Measurements from ENCODE around the gene DYNLT5.
"Not testable (repeated sequence)": the region's sequence is repeated elsewhere in the genome, so short reads cannot be mapped to it uniquely, and the experiment has no call there.

DYNLT5 gene

GRCh38 chr1:66767626-66768025, 15.4 kb downstream of the DYNLT5 start:
- DNase-seq, result no peak
- Mint-ChIP-seq H3K4me1 (ENCODE audit: low read depth) (peaks cover 35% of the 10 kb centered on the region), H3K27ac (no peak overlapping the region), H3K27me3 (no peaks in the 10 kb centered on the region), H3K36me3 (ENCODE audit: low read depth) (no peaks in the 10 kb centered on the region), H3K9me3 (no peaks in the 10 kb centered on the region), H3K4me3 (no peak overlapping the region)

DNA sequence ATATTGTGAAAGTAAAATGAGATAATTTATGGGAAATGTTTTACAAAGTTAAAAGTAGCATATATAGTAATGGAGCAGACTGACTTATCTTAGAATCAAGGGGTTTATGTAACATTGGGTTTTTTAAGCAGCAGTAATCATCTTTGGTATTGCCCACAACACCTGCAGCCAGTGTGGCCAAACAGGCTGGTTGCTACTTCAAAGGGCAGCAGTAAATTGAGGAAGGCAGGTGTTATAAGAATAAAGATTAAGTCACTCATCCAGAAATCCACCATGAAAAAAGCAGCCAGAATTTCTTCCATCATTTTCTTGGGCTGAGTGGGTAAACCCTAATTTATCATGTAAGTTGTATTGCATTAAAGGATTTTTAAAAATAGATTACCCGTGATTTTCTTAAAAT, 16.7 kb downstream of the DYNLT5 start:
- no peaks in the 10 kb centered on the region for H3K27me3 Mint-ChIP-seq
- H3K36me3 Mint-ChIP-seq (ENCODE audit: low read depth), result no peaks in the 10 kb centered on the region
- no peak overlapping the region for H3K27ac Mint-ChIP-seq
- DNase-seq, result no peak
- no peaks in the 10 kb centered on the region for H3K9me3 Mint-ChIP-seq
- H3K4me1 Mint-ChIP-seq (ENCODE audit: low read depth), result peaks cover 35% of the 10 kb centered on the region
- H3K4me3 Mint-ChIP-seq, result no peak overlapping the region

- H3K4me1 Mint-ChIP-seq (ENCODE audit: low read depth), result peaks cover 35% of the 10 kb centered on the region
- DNase-seq, result no peak
- peak overlapping the region; percentile 60 for H3K4me3 Mint-ChIP-seq
- peak overlapping the region; percentile 28 for H3K27ac Mint-ChIP-seq
- H3K9me3 Mint-ChIP-seq, result no peaks in the 10 kb centered on the region
- H3K27me3 Mint-ChIP-seq, result no peaks in the 10 kb centered on the region
- H3K36me3 Mint-ChIP-seq (ENCODE audit: low read depth), result no peaks in the 10 kb centered on the region
Observed at GRCh38 chr1:66769512-66770229, 17.4 kb downstream of the DYNLT5 start.

DNA sequence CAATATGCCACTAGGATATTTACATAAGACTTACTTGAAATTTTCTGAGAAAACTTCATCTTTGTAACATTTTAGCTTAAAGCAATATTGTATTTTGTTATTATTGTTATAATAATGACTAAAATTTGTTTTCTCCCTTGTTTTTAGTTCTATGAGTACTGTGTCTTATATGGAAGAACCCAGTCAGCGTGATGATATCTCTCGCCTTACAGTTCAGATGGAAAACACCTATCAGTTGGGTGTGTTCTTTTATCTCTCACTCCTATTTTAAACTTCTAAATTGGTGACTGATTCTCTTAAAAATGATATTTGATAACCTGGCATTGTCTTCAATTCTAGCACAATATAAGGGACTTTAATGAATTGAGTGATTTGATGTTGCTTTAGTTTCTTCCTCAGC, 18.0 kb downstream of the DYNLT5 start:
- no peak for DNase-seq
- Mint-ChIP-seq H3K4me1 (ENCODE audit: low read depth) (peaks cover 31% of the 10 kb centered on the region), H3K9me3 (no peaks in the 10 kb centered on the region), H3K27me3 (no peaks in the 10 kb centered on the region), H3K27ac (peak overlapping the region; percentile 28), H3K4me3 (peak overlapping the region; percentile 60), H3K36me3 (ENCODE audit: low read depth) (no peaks in the 10 kb centered on the region)

DNA sequence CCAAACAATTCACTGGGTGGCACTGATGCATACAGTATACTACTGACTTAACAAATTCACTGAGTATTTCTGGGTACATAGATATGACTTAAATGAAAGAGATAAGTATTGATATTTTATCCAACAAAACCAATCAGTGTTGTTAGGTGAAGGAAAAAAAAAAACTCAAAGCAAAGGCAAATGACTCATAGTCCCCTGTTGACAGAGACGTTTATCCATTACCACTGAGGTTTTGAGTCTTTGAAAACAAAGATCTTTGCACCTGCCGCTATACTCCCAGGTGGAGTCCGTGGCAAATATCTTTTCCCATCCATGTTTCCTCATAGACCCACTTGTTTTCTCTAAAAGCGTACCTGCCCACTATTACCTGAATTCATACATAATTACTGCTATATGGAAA, 18.4 kb downstream of the DYNLT5 start:
- no peaks in the 10 kb centered on the region for H3K9me3 Mint-ChIP-seq
- no peak for DNase-seq
- H3K4me3 Mint-ChIP-seq, result peak overlapping the region; percentile 37
- peaks cover 31% of the 10 kb centered on the region for H3K4me1 Mint-ChIP-seq (ENCODE audit: low read depth)
- no peaks in the 10 kb centered on the region for H3K27me3 Mint-ChIP-seq
- peak overlapping the region; percentile 60 for H3K27ac Mint-ChIP-seq
- no peaks in the 10 kb centered on the region for H3K36me3 Mint-ChIP-seq (ENCODE audit: low read depth)

- Mint-ChIP-seq H3K4me3 (no peak overlapping the region), H3K9me3 (no peaks in the 10 kb centered on the region), H3K4me1 (ENCODE audit: low read depth) (peaks cover 30% of the 10 kb centered on the region), H3K36me3 (ENCODE audit: low read depth) (no peaks in the 10 kb centered on the region), H3K27ac (no peak overlapping the region), H3K27me3 (no peaks in the 10 kb centered on the region)
- DNase-seq, result no peak
Observed at GRCh38 chr1:66773227-66773626, 21.0 kb downstream of the DYNLT5 start.

DNA sequence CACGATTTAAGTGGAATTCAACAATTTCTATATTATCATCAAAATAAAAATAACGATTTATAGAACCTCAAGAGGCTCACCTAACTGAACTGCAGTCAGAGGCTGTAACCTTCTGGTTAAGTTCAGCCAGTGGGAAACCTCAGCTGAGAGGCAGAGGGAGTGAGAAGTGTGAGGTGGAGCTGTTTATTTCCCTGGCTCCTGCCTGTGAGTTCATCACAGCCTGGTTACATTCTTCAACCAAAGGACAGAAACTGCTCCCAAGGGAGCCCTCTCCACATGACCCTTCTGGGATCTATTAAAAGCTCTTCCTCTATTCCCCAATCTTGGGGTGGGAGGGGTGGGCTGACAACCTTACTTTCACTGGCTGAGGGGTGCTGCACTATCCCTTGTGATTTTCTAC, 22.2 kb downstream of the DYNLT5 start:
- Mint-ChIP-seq H3K4me1 (ENCODE audit: low read depth) (peaks cover 20% of the 10 kb centered on the region), H3K27ac (no peak overlapping the region), H3K27me3 (no peaks in the 10 kb centered on the region), H3K9me3 (no peaks in the 10 kb centered on the region), H3K4me3 (no peak overlapping the region), H3K36me3 (ENCODE audit: low read depth) (no peaks in the 10 kb centered on the region)
- DNase-seq, result no peak

GRCh38 chr1:66775646-66776045, 23.4 kb downstream of the DYNLT5 start:
- no peaks in the 10 kb centered on the region for H3K27me3 Mint-ChIP-seq
- H3K27ac Mint-ChIP-seq, result no peak overlapping the region
- no peaks in the 10 kb centered on the region for H3K36me3 Mint-ChIP-seq (ENCODE audit: low read depth)
- DNase-seq, result no peak
- H3K4me3 Mint-ChIP-seq, result no peak overlapping the region
- no peaks in the 10 kb centered on the region for H3K9me3 Mint-ChIP-seq
- H3K4me1 Mint-ChIP-seq (ENCODE audit: low read depth), result peaks cover 8% of the 10 kb centered on the region

DNA sequence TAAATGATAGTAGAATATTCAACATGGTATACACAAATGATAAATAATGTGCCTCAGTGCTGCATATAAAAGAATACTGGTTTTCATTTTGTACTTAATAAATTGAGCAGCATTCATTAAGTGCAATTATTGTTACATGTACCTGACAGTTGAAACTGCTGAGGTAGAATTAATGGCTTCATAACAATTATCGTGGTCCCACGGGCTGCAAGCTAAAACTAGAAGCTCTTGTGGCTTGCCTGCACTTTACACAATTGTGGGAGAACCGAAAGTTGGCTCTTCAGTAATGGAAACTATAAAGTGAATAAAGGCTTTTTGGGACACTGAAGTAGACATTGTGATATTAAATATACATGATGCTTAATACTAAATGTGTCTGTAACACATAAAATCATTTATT, 25.6 kb downstream of the DYNLT5 start:
- Mint-ChIP-seq H3K4me3 (no peak overlapping the region), H3K27me3 (no peaks in the 10 kb centered on the region), H3K36me3 (ENCODE audit: low read depth) (no peaks in the 10 kb centered on the region), H3K27ac (no peak overlapping the region), H3K4me1 (ENCODE audit: low read depth) (no peaks in the 10 kb centered on the region), H3K9me3 (no peaks in the 10 kb centered on the region)
- no peak for DNase-seq

DNA sequence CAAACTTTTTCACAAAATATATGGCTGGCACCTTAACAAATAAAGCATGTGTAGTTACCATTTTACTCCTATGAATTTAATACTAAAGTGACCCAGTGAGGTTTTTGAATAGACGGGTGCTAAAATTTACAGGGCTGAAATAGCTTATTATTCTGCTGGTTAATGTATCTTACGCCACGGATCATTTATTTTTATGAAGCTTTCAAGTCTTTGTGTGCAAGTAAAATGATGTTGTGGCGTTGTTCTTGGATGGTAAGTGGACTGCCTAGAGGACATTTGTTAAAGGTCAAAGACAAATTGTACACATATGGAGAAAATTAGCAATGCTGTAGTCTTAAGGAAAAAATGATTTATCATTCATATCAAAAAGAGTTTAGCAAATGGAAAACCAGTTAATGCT, 26.0 kb downstream of the DYNLT5 start:
- Mint-ChIP-seq H3K36me3 (ENCODE audit: low read depth) (no peaks in the 10 kb centered on the region), H3K27me3 (no peaks in the 10 kb centered on the region), H3K27ac (no peak overlapping the region), H3K4me3 (no peak overlapping the region), H3K4me1 (ENCODE audit: low read depth) (no peaks in the 10 kb centered on the region), H3K9me3 (no peaks in the 10 kb centered on the region)
- no peak for DNase-seq

DNA sequence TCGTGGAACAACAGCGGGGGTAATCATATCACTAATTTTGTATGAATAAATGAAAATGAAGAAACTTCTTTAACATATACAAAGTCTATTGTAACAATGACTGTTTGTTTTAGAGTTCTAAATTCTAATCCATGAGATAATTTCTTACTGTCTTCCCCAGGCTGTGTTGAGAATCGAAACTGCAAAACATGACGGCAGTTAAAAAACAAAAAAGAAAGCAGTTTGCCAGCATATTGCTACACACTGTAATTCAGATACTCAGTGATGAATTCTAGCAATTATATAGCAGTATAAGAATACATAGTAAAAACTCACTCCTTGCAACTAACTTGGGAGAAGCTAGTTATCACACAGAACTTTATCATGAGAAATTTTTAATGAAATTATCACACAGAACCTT, 26.7 kb downstream of the DYNLT5 start:
- no peak overlapping the region for H3K4me3 Mint-ChIP-seq
- H3K9me3 Mint-ChIP-seq, result no peaks in the 10 kb centered on the region
- no peak for DNase-seq
- H3K27ac Mint-ChIP-seq, result no peak overlapping the region
- H3K36me3 Mint-ChIP-seq (ENCODE audit: low read depth), result no peaks in the 10 kb centered on the region
- H3K27me3 Mint-ChIP-seq, result no peaks in the 10 kb centered on the region
- H3K4me1 Mint-ChIP-seq (ENCODE audit: low read depth), result no peaks in the 10 kb centered on the region

GRCh38 chr1:66779475-66780078, 27.3 kb downstream of the DYNLT5 start:
- H3K4me1 Mint-ChIP-seq (ENCODE audit: low read depth), result no peaks in the 10 kb centered on the region
- no peaks in the 10 kb centered on the region for H3K27me3 Mint-ChIP-seq
- H3K9me3 Mint-ChIP-seq, result no peaks in the 10 kb centered on the region
- no peak for DNase-seq
- no peaks in the 10 kb centered on the region for H3K36me3 Mint-ChIP-seq (ENCODE audit: low read depth)
- H3K27ac Mint-ChIP-seq, result no peak overlapping the region
- H3K4me3 Mint-ChIP-seq, result no peak overlapping the region

GRCh38 chr1:66785800-66786199, 33.5 kb downstream of the DYNLT5 start:
- not testable (repeated sequence) for H3K27ac Mint-ChIP-seq; H3K9me3 Mint-ChIP-seq; H3K27me3 Mint-ChIP-seq; H3K4me3 Mint-ChIP-seq; DNase-seq; H3K36me3 Mint-ChIP-seq (ENCODE audit: low read depth)
- H3K4me1 Mint-ChIP-seq (ENCODE audit: low read depth), result peaks cover 26% of the 10 kb centered on the region

DNA sequence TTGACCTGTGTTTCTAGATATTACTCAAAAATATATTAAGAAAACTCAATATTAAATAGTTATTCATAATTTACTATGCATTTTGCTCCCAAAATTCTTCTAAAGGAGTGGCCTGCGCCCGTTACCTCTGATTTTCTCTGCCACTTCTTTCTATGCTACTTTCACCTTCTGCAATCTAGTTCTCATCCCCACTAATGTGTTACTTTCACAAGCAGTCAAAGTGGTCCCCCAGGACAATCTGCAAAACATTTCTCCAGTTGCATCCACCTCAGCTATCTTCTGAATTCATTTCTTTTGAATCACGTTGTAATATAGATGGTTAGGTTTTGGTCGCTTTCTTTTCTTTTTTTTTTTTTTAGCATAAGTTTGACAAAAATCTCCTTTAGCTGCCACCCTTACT, 35.4 kb downstream of the DYNLT5 start:
- Mint-ChIP-seq H3K4me3 (peak overlapping the region; percentile 68), H3K36me3 (ENCODE audit: low read depth) (no peaks in the 10 kb centered on the region)
- no peak for DNase-seq

GRCh38 chr1:66788231-66788939, 36.1 kb downstream of the DYNLT5 start:
- H3K4me3 Mint-ChIP-seq, result peak overlapping the region; percentile 68
- DNase-seq, result peak; percentile 41

More for the DNA sequence above, 35.4 kb downstream of the DYNLT5 start:
- H3K4me1 Mint-ChIP-seq (ENCODE audit: low read depth), result peaks cover 26% of the 10 kb centered on the region
- no peaks in the 10 kb centered on the region for H3K27me3 Mint-ChIP-seq
- peak overlapping the region; percentile 37 for H3K27ac Mint-ChIP-seq
- no peaks in the 10 kb centered on the region for H3K9me3 Mint-ChIP-seq

More at GRCh38 chr1:66788231-66788939, 36.1 kb downstream of the DYNLT5 start:
- H3K4me1 Mint-ChIP-seq (ENCODE audit: low read depth), result peaks cover 26% of the 10 kb centered on the region
- H3K27ac Mint-ChIP-seq, result peak overlapping the region; percentile 85
- H3K27me3 Mint-ChIP-seq, result no peaks in the 10 kb centered on the region
- no peaks in the 10 kb centered on the region for H3K36me3 Mint-ChIP-seq (ENCODE audit: low read depth)
- H3K9me3 Mint-ChIP-seq, result no peaks in the 10 kb centered on the region
